D341Med (cell line): Measurements from ENCODE around the gene DNM3.

Source experiments
- DNase-seq: peaks from one replicate; pipeline ENCODE4 v3.0.0; 2012; ENCODE audit warnings: low spot score

DNM3 gene

DNA sequence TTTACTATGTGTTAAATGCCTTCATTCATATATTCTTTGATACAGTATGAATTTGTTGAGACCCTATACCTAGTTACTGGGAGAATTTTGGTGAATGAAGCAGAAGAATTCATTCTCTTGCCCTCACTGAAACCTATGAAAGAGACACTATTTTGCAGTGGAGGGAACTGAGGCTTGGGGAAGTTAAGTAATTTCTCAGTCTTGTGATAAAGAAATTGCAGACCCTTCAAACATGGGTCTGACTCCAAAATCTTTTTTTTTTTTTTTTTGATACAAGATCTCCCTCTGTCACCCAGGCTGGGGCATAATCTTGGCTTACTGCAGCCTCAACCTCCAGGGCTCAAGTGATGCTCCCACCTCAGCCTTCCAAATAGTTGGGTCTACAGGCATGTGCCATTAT is 132.1 kb downstream of the DNM3 start:
- DNase-seq: no peak

DNA sequence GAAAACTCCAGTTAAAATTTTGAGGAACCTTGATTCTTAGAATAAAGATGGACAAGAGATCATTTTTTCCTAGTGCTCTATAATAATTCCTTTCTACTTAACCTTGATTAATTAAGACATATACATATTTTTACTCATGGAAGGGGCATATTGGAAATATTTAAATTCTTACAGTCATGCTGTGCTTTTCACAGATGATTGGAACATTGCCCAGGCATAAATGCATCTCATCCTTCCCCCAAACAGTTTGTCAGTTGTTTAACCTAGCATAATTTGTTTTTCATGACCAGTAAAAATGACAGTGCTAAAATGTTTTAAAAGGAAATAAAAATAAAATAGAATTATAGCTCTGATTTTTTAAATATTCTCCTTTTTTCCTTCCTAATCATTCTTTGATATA is 140.0 kb downstream of the DNM3 start:
- no peak for DNase-seq

DNA sequence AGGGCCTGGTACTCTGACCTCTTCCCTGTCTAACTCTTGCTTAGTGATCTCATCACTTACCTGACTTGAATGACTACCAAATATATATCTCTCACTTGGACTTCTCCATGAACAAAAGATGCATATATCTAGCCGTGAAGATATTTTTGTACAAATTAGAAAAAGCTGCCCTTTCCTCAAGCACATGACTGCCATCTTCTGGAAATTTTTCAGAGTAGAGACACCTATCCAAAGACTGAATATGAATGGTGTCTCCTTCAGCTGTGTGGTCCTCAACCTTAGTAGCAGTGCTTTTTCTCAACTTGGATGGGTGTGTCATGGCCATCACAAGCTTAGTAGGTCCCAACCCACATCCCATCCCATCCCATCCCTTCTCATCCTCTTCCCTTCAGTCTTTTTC is 142.3 kb downstream of the DNM3 start:
- DNase-seq: no peak

DNA sequence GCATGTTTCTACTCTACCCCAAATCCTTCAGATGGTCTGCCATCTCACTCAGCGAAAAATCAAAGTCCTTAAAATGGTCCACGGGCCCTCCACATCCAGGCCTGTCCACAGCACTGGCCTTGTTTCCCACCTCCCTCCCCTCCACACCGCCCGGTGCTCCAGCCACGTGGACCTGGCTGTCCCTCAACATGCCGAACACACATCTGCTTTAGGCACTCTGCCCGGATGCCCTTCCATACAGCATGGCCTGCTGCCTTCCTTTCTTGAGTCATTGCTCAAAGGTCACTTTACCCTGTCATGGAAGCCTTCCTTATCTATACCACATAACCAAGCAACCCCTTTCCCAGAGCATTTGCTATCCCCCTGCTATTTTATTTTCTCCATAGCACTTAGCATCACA is 143.0 kb downstream of the DNM3 start:
- DNase-seq: no peak

DNA sequence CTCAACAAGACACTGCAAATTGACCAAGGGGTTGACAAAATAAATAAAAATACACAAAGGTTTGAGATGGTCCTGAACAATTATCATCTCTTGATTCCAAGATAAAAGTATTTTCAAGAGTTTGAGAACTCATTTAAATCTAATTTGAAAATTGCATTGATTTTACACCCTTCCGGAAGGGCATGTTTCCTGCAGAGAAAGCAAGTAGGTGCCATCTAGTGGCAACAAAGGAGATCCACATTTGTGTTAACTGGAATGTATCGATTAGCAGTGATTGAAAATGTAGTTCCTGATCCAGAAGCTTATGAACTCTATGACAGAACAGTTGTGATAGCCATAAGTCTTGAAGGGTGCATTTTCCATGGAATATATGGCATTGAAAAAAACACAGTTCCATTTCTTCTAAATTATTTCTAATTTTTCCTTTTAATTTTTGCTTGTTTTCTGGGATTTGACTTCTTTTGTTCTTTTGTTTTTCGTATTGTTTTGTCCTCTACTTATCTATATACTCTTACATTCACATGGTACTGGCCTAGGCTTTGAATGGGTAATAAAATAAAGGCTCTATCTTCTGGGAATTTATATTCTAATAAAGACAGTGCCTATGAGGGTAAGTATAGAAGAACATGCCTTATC is 143.7 kb downstream of the DNM3 start:
- peak; percentile 50 for DNase-seq

DNA sequence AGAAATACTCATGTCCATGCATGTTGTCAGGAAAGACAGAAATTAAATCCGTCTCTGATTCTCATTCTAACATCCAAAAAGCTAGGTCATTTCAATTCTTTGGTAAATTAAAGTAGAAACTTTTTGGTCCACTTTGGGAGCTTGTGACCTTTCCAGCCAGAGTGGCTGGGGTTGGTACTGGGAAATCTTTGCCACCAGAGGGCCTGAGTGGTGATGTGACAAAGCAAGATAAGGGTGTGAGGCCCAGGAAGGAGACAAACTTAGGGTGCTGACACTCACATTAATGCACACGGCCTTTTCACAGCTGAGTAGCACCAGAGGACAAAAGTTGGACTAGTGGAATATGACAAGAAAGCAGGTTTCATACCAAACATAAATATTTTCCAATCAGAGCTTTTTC is 144.3 kb downstream of the DNM3 start:
- DNase-seq: peak; percentile 46

DNA sequence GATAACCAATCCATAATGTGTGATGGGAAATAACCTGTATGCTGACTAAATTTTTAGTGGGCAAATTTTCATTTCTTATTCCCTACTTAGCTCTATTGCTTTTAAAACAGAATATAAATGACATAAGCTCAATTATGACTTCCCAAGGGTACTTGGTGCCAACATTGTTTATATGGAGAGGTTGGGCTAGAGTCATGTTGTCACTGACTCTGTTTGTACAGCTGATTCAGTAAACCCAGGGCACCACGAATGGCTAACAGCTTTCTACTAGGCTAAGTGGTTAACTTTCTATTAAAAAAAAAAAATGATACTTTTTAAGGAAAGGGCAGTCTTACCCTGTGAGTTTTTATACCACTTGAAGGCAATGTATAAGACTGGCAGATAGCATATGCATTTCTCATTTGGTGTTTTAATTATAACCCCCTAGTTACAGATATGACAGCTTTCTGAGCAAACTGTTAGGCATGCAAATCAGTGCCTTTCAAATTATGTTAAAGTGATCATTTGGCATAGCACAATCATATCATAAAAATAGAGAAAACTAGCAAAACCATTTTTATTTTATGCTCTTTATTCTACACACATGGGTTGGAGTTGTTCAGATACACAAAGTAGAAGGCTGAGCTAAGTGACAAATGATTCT is 147.1 kb downstream of the DNM3 start:
- DNase-seq: no peak

DNA sequence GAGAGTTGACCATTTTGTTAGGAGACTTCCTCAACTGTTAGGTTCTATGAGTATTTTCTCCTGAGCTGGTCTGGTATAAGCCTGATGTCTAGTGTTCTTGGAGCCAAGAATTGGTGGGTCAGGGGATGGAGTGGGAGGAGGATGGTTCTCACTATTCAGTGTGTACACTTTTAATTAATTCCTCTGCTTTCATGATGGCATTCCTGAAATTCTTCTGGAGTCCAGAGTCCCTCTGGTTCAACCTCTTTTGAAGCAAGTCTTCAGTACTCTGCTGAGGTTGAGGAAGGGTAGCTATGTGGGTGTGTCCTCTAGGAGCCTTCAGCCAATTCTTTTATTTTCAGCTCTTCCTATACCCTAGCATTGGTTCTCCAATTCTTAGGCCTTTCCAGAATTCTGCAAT is 149.1 kb downstream of the DNM3 start:
- no peak for DNase-seq

DNA sequence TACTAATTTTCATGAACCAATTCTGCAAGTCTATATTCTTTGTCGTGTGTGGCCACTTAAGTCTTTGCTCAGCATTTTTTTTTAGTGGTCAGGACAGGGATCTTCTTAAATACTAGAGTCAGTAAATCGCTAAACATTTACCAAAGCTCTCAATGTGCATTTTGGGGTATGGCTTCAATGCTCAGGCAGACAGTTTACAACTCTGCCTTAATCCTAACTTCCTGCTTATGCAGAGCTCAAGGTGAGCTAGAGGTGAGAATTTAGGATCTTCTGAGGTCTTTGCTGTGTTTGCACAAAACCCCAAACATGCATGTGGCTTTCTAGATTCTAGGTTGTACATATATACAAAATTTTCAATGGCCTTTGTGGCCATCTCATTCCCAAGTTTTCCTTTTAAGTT is 153.0 kb downstream of the DNM3 start:
- no peak for DNase-seq

DNA sequence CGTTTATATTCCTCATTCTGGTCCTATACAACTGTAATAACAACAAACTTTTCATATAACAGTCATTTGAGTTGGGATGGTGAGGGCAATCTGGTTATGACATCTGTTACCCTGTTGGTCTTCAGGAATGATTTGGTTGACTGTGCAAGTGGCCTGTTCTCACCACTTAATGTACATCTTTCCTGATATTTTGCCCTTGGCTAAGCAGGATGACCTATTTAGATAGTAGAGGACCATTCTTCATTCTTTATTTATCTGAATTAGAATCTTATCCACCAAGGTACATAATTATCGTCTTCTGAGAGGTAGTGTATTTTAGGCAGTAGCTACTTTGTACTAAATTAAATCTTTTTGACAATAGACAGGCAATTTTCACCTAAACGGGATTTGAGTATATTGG is 154.3 kb downstream of the DNM3 start:
- DNase-seq: no peak

DNA sequence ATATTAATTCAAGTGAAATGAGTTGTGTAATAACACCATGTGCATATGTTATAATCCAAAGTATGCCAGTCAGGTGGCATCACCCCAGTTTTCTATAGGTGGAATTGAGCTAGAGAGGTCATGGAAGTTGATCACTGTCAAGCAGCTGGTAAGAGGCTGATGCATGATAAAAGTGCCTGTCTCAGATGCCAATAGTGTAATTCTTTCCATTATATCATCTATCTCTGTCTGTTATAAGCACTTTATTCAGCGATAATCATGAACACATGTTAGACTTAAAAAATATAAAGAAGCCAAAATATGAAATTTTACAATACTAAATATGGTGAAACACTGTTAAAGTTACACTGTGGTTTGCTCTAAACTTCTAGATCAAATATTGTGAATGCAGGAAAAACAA is 156.6 kb downstream of the DNM3 start:
- no peak for DNase-seq

DNA sequence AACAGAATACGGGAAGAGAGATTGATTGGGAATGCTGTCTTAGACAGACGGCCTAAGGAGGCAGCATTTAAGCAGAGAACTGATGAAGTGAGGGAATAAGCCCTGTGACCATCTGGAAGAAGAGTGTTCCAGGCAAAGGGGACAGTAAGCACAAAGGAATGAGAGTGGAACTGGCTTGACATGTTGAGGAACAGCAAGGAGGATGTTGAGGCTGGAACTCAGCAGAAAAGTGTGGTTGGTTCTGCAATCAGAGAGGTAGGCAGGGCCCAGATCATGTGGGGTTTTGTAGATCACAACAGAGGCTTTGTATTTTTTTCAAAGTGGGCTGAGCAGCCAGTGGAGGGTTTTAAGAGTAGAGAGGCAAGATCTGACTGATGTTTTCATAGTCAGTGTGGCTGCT is 157.4 kb downstream of the DNM3 start:
- DNase-seq: no peak

DNA sequence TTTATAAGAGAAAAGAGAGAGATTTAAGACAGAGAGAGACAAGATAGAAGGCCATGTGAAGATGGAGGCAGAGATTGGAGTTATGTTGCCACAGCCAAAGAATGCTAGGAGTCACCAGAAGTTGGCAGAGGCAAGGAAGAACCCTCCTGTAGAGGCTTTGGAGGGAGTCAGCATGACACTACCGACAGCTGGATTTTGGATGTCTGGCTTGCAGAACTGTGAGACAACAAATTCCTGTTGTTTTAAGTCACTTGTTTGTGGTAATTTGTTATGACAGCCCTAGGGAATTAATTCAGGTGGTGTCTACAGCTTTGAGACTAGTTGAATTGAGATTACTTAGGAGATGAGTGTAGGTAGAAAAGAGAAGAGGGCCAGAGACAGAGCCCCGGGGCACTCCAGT is 158.5 kb downstream of the DNM3 start:
- no peak for DNase-seq

DNA sequence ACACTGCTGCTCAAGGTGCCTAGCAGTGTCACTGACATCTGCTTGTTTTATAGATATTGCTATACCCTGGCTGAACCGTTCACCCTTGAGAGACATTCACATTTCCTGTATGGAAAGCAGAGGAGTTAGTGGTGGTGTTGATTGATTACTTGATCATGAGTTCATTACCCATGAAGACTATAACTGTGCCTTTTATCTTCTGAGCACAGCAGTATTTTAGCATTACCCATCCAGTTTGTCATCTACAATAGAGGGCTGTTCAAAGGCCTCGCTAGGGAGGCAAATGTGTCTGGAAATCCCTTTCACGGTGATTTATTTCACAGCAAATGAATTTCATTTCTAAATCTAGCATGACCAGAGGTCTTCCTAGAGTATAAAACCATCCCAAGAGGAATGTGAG is 160.0 kb downstream of the DNM3 start:
- no peak for DNase-seq

DNA sequence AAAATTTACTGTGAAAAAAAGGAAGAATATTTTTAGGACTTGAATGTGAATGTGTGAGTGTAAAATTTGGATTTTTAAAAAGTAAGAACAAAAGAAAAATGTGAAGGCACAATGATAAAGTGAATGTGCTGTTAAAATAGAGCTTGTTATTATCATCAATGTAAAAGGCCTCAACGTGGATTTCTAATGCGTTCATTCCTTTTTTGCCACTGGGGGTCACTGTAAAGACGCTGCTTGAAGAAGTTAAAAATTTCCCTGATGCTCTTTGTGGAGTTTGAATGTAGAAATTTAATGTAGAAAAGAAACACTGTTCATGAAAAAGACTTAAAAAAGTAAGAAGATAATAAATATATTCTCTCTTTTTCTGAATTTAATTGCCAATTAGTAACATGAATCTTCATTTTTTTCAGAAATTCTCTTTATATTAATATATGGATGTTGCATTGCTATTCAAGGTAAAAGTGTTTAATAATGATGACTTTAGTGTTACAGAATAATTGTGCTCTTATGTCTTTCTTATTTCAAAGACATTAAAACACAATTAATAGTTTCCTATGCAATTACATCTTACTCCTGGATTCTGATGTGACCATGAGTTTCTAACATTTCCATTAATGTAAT is 161.5 kb downstream of the DNM3 start:
- DNase-seq: peak; percentile 49

DNA sequence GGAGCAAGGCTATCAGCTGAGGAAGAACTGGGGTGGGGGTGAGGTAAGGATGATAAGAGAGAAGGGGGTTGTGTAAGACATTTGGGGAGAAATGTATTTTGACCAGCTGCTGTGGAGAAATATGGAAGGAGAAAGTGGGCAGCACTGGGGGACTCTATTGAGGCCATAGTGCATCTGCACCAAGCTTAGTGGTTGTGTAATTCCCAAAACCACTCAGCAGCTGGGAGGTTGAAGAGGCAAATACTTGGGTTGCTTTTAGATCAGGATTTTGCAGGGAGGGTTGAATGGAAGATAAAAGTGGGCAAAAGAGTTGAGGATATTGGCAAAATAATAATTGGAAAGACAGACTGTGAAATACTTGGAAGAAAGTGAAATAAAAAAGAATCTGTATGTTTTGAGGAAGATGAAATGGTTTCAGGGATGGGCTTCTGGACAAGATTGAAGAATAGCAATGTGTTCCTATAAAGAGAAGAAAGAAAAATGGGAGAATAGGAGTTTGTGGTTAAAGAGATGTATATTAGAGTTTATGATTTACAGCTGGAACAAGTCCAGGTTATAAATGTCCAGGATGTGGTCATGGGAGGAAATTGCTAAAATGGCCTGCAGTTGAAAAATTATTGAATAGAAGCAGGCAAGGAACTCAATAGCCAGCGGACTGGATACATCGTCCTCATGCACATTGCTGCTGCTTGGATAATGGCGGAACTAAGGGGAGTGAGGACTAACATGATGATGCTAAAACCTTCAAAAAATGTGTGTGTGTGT is 162.7 kb downstream of the DNM3 start:
- no peak for DNase-seq

DNA sequence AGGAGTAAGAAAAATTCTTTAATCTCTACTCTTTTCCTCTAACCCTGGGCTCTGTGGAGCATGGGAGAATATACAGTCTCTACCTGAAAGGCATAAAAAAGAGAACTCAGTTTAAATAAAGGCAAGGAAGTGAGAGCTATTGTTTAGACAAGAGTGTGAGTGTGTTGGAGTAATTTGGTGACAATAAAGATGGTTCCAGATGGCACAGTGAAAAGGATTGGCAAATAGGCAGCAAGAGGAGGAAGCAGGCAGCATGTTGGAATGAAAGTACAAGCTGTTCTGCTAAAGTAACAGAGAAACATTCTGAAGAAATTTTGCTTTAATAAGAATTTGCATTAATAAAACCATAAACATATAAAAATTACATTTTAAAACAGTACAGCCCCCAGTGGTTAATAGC is 163.4 kb downstream of the DNM3 start:
- DNase-seq: no peak

DNA sequence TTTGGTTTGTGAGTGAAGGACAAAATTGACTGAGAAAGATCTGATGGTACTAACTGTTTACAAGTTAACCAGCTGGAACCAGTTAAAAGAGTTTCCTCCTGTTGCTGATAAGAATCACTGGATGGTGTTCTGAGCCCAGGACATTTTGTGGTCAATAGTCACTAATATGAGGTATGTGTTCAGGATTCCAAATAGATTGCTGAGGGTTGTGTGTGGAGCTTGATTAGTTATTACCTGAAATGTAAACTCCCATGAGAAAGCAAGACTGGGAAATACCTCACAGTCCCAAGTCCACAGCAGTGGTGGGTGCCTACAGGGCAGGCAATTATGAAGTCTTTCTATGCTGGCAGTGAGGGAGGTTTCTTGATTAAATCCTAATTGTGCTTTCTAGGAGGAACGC is 164.6 kb downstream of the DNM3 start:
- DNase-seq: no peak

DNA sequence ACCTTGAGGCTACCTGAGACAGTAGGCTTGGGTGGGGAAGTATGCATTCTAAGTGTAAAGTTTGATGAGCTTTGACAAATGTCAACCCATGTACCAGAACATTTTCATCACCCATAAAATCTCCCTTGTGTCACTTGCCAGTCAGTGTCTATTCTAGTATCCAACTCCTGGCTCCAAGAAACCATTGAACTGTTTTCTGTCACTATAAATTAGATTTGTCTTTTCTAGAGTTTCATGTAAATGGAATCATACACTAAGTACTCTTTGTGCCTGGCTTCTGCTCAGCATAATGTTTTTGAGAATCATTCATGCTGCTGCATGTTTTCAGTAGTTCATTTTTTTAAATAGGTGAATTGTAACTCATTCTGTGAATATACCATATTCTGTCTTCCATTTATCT is 165.4 kb downstream of the DNM3 start:
- no peak for DNase-seq

DNA sequence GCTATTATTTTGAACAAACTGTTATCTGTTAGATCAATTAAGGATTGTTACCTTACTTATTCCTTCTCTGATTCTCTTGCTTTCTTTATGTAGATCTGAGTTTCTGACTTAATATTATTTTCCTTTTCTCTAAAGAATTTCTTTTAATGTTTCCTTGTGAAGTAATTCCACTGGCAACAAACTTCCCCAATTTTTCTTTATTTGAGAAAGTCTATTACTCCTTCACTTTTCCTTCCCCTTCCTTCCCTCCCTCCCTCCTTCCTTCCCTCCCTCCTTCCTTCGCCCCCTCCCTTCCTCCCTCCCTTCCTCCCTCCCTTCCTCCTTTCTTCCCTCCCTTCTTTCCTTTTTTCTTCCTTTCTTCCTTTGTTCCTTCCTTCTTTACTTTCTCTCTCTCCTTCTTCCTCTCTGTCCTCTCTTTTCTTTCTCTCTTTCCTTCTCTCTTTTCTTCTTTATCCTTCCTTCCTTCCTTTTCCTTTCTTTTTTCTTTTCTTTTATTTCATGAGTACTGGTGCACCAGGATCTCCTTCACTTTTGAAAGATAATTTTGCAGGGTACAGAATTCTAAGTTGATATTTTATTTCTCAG is 177.5 kb downstream of the DNM3 start:
- DNase-seq: no peak

DNA sequence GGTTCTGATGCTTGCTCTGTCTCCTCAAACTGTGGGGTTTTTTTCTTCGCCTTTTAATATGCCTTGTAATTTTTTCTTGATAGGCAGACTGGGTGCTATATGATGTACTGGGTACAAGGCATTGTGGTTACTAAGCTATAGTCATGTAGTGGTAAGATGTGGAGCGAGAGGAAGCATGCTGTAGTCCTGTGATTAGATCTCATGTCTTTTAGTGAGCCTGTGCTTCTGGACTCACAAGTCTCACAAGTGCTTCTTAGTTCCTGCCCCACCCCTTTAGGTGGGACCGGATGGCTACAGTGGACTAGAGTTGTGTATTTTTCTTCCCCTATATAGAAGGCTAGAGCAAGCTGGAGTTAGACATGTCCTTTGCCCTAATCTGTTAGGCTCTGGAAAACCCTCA is 178.7 kb downstream of the DNM3 start:
- no peak for DNase-seq

DNA sequence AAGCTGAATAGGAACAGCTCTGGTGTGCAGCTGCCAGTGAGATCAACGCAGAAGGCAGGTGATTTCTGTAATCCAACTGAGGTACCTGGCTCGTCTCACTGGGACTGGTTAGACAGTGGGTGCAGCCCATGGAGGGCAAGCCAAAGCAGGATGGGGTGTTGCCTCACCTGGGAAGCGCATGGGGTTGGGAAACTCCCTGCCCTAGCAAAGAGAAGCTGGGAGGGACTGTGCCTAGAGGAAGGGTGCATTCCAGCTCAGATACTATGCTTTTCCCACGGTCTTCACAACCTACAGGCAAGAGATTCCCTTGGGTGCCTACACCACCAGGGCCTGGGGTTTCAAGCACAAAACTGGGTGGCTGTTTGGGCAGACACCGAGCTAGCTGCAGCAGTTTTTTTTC is 183.2 kb downstream of the DNM3 start:
- no peak for DNase-seq
